ENCODE measurements around the gene PEX5L. TPM values are rescaled to one million over a fixed set of nuclear protein-coding genes. Genes with fewer than 3 reads are reported as not detected.
A peak's percentile ranks its signal among the peaks of the same experiment; 100 is the strongest.

PEX5L gene
- total RNA-seq, 1 experiment from 2014 or later, result 3.2 TPM

GRCh38 chr3:179826247-179826637, 210.5 kb downstream of the PEX5L start:
- Mint-ChIP-seq H3K4me1 (peaks cover 32% of the 10 kb centered on the region), H3K4me3 (peak overlapping the region; percentile 7; the same call in 1 of the 2 replicates), H3K36me3 (no peaks in the 10 kb centered on the region), H3K27me3 (ENCODE audit: low read depth) (no peaks in the 10 kb centered on the region), H3K27ac (peak overlapping the region; percentile 39), H3K9me3 (no peaks in the 10 kb centered on the region)
- DNase-seq (ENCODE audit: low spot score) (no peak), ATAC-seq (0 out of 2 replicates have a peak, but pooled peaks have one; percentile 18)
- TF ChIP-seq SMAD4 (CRISPR knock-in tag; IDR thresholded peaks at IDR 0.05), result no peak
- TF ChIP-seq IRF1 (CRISPR knock-in tag; IDR thresholded peaks at IDR 0.05), result no peak
- TF ChIP-seq AR (CRISPR knock-in tag; IDR thresholded peaks at IDR 0.05), result no peak
- TF ChIP-seq NR2C2 (CRISPR knock-in tag; IDR thresholded peaks at IDR 0.05), result no peak
- TF ChIP-seq ZNF138 (CRISPR knock-in tag; conservative IDR thresholded peaks at IDR 0.05), result no peak
- no peak for TF ChIP-seq USF1 (CRISPR knock-in tag; IDR thresholded peaks at IDR 0.05)
- no peak for TF ChIP-seq ZNF281 (CRISPR knock-in tag; IDR thresholded peaks at IDR 0.05)
- TF ChIP-seq ATF6 (CRISPR knock-in tag; IDR thresholded peaks at IDR 0.05), result no peak
- no peak for TF ChIP-seq ATF1 (CRISPR knock-in tag; IDR thresholded peaks at IDR 0.05)
- no peak for TF ChIP-seq NR3C1 (CRISPR knock-in tag; conservative IDR thresholded peaks at IDR 0.05; ENCODE audit: low read depth)
- TF ChIP-seq ZMAT4 (CRISPR knock-in tag; IDR thresholded peaks at IDR 0.05), result no peak
- TF ChIP-seq E2F5 (CRISPR knock-in tag; IDR thresholded peaks at IDR 0.05), result no peak
- no peak for TF ChIP-seq AFF4 (CRISPR knock-in tag; IDR thresholded peaks at IDR 0.05; ENCODE audit: borderline replicate concordance)
- TF ChIP-seq MYBL2 (CRISPR knock-in tag; IDR thresholded peaks at IDR 0.05), result no peak
- TF ChIP-seq CBFB (CRISPR knock-in tag; IDR thresholded peaks at IDR 0.05; ENCODE audit: low read depth), result no peak
- no peak for TF ChIP-seq IRF2 (CRISPR knock-in tag; IDR thresholded peaks at IDR 0.05; ENCODE audit: borderline replicate concordance, low read depth)
- no peak for TF ChIP-seq HMGA2 (CRISPR knock-in tag; IDR thresholded peaks at IDR 0.05)
- TF ChIP-seq TEAD1 (CRISPR knock-in tag; IDR thresholded peaks at IDR 0.05), result no peak
- TF ChIP-seq TCF7 (CRISPR knock-in tag; IDR thresholded peaks at IDR 0.05; ENCODE audit: low read depth), result no peak
- ChIA-PET CTCF (interaction anchor here (1.1 to 2.3 kb wide), 3 partner anchors 26 to 58 kb away, joined by 4 to 7 read pairs (median 5); no protein-coding TSS in a partner anchor), POLR2A (no interaction called here)

All from WTC11 (cell line).